ENCODE data around the gene CFHR5.
"Not testable (repeated sequence)": the region's sequence is repeated elsewhere in the genome, so short reads cannot be mapped to it uniquely, and the experiment has no call there.

CFHR5 gene

DNA sequence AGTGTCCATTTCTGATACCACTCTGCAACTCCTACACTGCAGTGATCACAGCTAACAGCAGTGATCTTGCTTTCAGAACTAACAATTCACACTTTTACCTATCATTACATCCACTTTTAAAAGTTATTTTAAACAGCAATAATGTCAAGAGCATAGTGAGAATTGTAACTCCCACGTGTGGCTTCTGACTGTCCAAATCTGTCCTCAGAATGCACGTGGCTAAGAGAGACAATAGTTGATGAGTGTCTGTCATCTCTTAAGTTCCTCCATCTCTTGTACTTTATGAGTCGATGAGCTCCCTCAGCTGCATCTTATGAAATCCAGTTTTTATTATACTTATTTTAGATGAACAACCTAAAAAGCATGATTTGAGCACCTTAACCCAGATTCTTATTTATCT lies 16.5 kb upstream of the CFHR5 start:
- in situ Hi-C loops (cut with HindIII; ENCODE audit: low sequenced_read_pairs), result no loop called here
- TF ChIP-seq, protein P1, sequence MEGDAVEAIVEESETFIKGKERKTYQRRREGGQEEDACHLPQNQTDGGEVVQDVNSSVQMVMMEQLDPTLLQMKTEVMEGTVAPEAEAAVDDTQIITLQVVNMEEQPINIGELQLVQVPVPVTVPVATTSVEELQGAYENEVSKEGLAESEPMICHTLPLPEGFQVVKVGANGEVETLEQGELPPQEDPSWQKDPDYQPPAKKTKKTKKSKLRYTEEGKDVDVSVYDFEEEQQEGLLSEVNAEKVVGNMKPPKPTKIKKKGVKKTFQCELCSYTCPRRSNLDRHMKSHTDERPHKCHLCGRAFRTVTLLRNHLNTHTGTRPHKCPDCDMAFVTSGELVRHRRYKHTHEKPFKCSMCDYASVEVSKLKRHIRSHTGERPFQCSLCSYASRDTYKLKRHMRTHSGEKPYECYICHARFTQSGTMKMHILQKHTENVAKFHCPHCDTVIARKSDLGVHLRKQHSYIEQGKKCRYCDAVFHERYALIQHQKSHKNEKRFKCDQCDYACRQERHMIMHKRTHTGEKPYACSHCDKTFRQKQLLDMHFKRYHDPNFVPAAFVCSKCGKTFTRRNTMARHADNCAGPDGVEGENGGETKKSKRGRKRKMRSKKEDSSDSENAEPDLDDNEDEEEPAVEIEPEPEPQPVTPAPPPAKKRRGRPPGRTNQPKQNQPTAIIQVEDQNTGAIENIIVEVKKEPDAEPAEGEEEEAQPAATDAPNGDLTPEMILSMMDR (IDR thresholded peaks at IDR 0.05; ENCODE audit: low read depth, low read length, missing control alignments), result no peak

DNA sequence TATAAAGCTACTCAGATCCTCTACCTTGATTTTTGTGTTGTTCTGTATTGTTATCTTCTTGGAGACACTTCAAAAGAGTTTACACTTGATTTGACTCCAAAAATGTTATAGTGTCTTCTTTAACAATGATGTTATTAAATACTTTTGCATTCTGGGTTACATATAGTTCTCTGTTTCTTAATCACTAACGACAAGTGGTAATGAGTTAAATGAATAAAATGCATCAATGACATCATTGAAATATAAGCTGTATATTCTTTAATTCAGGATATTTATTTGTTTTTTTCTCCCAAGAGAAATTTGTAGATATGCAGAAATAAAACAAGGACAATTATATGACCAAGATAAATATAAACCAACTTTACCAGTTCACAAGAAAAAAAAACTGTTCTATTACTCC lies 7.2 kb upstream of the CFHR5 start:
- in situ Hi-C loops (cut with HindIII; ENCODE audit: low sequenced_read_pairs), result no loop called here
- TF ChIP-seq, protein P1 (IDR thresholded peaks at IDR 0.05; ENCODE audit: low read depth, low read length, missing control alignments), result no peak
- no peak for DNase-seq (ENCODE audit: low read depth)
- no peak overlapping the region for H3K4me3 ChIP-seq (ENCODE audit: low read depth, low read length)

More for the DNA sequence above, 16.5 kb upstream of the CFHR5 start:
- no peak overlapping the region for H3K4me3 ChIP-seq (ENCODE audit: low read depth, low read length)
- no peak for DNase-seq (ENCODE audit: low read depth)

DNA sequence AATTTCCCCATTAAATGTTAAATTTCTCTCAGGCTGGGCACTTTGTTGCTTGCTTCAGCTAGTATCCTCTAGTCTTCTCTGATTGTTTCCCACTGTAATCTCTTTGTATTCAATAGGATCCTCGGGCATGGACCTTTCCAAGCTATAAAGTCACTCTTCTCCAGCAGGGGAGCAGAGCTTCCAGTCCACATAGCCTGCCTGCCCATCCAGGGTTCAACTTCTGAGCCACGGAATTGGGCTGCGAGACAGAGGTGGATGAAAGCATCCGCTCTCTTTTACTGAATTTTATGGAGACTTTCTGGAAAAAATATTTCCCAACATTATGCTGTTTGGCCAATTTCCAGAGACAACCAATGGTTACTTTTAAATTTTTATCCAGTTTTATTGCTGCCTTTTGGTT lies 1.1 kb upstream of the CFHR5 start:
- in situ Hi-C loops (cut with HindIII; ENCODE audit: low sequenced_read_pairs), result no loop called here

DNA sequence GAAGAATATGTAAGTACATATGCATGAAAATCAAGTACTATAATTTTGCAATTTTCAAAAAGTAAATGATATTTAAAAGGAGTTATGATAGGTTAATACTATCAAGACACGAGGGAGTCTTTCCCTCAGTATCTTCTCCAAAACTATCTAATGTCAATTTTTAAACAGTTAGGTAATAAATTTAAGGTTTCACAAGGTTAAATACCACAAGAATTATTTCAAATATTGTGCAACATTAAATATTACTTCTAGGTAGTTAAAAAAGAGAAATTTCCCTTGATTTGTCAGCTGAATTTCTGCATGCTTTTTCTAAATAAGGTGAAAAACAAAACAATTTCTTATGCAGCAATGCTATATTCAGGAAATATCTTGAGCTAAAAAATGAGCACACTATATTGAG lies 3.5 kb downstream of the CFHR5 start:
- TF ChIP-seq, protein P1 (IDR thresholded peaks at IDR 0.05; ENCODE audit: low read depth, low read length, missing control alignments), result no peak
- no peak for DNase-seq (ENCODE audit: low read depth)

More for the DNA sequence above, 1.1 kb upstream of the CFHR5 start:
- TF ChIP-seq, protein P1 (IDR thresholded peaks at IDR 0.05; ENCODE audit: low read depth, low read length, missing control alignments), result no peak
- no peak for DNase-seq (ENCODE audit: low read depth)
- no peak overlapping the region for H3K4me3 ChIP-seq (ENCODE audit: low read depth, low read length)

DNA sequence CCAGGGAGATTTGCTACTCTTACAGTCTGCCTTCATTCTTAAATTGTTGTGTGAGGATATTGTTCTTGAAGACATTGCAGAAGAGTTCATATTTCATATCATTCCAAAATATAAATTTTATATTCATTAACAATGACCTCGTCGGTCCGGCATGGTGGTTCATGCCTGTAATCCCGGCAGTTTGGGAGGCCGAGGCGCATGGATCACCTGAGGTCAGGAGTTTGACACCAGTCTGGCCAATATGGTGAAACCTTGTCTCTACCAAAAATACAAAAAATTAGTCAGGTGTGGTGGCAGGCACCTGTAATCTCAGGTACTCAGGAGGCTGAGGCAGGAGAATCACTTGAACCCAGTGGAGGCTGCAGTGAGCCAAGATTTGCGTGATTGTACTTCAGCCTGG lies 4.9 kb downstream of the CFHR5 start:
- DNase-seq (ENCODE audit: low read depth); in situ Hi-C loops (cut with HindIII; ENCODE audit: low sequenced_read_pairs); H3K4me3 ChIP-seq (ENCODE audit: low read depth, low read length): not testable (repeated sequence)

More for the DNA sequence above, 3.5 kb downstream of the CFHR5 start:
- no peak overlapping the region for H3K4me3 ChIP-seq (ENCODE audit: low read depth, low read length)
- in situ Hi-C loops (cut with HindIII; ENCODE audit: low sequenced_read_pairs), result no loop called here

DNA sequence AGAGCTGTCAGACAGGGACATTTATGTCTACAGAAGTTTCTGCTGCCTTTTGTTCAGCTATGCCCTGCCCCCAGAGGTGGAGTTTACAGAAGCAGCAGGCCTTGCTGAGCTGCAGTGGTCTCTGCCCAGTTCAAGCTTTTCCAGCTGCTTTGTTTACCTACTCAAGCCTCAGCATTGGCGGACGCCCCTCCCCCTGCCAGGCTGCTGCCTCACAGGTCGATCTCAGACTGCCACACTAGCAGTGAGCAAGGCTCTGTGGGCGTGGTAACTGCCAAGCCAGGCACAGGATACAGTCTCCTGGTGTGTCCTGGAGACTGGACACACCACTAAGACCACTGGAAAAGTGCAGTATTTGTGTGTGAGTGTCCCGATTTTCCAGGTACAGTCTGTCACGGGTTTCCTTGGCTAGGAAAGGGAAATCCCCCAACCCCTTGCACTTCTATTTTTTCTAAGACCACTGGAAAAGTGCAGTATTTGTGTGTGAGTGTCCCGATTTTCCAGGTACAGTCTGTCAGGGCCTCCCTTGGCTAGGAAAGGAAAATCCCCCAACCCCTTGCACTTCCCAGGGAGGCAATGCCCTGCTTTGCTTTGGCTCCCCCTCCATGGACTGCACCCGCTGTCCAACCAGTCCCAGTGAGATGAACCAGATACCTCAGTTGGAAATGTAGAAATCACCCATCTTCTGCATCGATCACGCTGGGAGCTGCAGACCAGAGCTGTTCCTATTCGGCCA lies 14.7 kb downstream of the CFHR5 start:
- H3K4me3 ChIP-seq (ENCODE audit: low read depth, low read length); DNase-seq (ENCODE audit: low read depth); in situ Hi-C loops (cut with HindIII; ENCODE audit: low sequenced_read_pairs): not testable (repeated sequence)

DNA sequence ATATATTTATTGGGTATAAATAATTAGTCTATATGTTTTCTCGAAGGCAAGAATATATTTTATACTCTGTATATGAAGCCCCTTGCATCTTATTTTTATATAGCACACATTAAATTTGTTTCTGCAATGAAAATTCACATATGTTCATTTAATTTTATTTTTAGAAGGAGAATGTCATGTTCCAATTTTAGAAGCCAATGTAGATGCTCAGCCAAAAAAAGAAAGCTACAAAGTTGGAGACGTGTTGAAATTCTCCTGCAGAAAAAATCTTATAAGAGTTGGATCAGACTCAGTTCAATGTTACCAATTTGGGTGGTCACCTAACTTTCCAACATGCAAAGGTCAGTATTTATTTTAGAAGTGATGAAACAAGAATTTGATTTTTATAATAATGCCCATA lies 16.6 kb downstream of the CFHR5 start:
- no peak overlapping the region for H3K4me3 ChIP-seq (ENCODE audit: low read depth, low read length)
- TF ChIP-seq, protein P1 (IDR thresholded peaks at IDR 0.05; ENCODE audit: low read depth, low read length, missing control alignments), result no peak
- in situ Hi-C loops (cut with HindIII; ENCODE audit: low sequenced_read_pairs), result no loop called here
- no peak for DNase-seq (ENCODE audit: low read depth)
